OCI-LY3 (cell line): ENCODE results near the gene TENM4.

Experiments used
- H2AFZ ChIP-seq: fragments of 200-600, 300-600 bp; shearing (Covaris generic); 2 replicates; pipeline ENCODE4 v1.6.0; 2014; ENCODE audit warnings: antibody characterized with exemption, low read depth, low read length
- H3K27ac ChIP-seq: fragments of 200-600, 300-600 bp; sonication (generic); 2 replicates; pipeline ENCODE4 v1.5.1; 2014; ENCODE audit warnings: mild to moderate bottlenecking, low read length, moderate library complexity, mixed read lengths
- H3K27me3 ChIP-seq: fragments of 200-600, 300-600 bp; sonication (generic); 2 replicates; pipeline ENCODE4 v1.6.1; 2014; ENCODE audit warnings: low read depth, low read length, mixed read lengths
- H3K36me3 ChIP-seq: fragments of 200-600, 300-600 bp; sonication (generic); replicated peaks from 2 replicates; pipeline ENCODE3; 2014; ENCODE audit warnings: low read depth, low read length, mixed read lengths
- H3K4me1 ChIP-seq: fragments of 300-600, 200-600 bp; sonication (generic); 2 replicates; pipeline ENCODE4 v1.6.1; 2014; ENCODE audit warnings: low read length, mixed read lengths
- H3K4me2 ChIP-seq: fragments of 200-600, 300-600 bp; sonication (generic); 2 replicates; pipeline ENCODE4 v1.6.1; 2014; ENCODE audit warnings: low read length, mixed read lengths
- H3K4me3 ChIP-seq: fragments of 300-600, 200-600 bp; sonication (generic); 2 replicates; pipeline ENCODE4 v1.5.1; 2014; ENCODE audit warnings: antibody characterized with exemption, mild to moderate bottlenecking, low read length, moderate library complexity
- H3K79me2 ChIP-seq: fragments of 300-600, 200-600 bp; shearing (Covaris generic); 2 replicates; pipeline ENCODE4 v1.6.1; 2014; ENCODE audit warnings: mild to moderate bottlenecking, low read length, mixed read lengths
- H3K9ac ChIP-seq: fragments of 300-600, 200-600 bp; shearing (Covaris generic); 2 replicates; pipeline ENCODE4 v1.6.0; 2014; ENCODE audit warnings: mild to moderate bottlenecking, low read length, moderate library complexity
- H3K9me3 ChIP-seq: fragments of 200-600, 300-600 bp; shearing (Covaris generic); 2 replicates; pipeline ENCODE4 v1.6.1; 2014; ENCODE audit warnings: low read length, mixed read lengths; ENCODE audit not compliant: insufficient read depth
- H4K20me1 ChIP-seq: fragments of 200-600, 300-600 bp; sonication (generic); 2 replicates; pipeline ENCODE4 v1.6.1; 2016; ENCODE audit warnings: low read length, mixed read lengths; ENCODE audit not compliant: insufficient read depth
- CTCF ChIP-seq: fragments of 200-600, 300-600 bp; sonication (generic); IDR thresholded peaks from 2 replicates; pipeline ENCODE4 v1.5.1; 2014; ENCODE audit warnings: antibody characterized with exemption, low read length, low read depth
- EZH2phosphoT487 ChIP-seq: fragments of 200-600 bp; shearing (Covaris generic); IDR thresholded peaks from 2 replicates; pipeline ENCODE4 v1.6.1; 2018; ENCODE audit warnings: antibody characterized with exemption, mixed run types, low read depth

The TENM4 gene

GRCh38 chr11:78845496-78845895, 595.3 kb downstream of the TENM4 start:
- Histone ChIP-seq H3K27me3 (no peaks in the 10 kb centered on the region), H4K20me1 (no peaks in the 10 kb centered on the region), H2AFZ (no peak overlapping the region), H3K4me2 (no peak overlapping the region), H3K4me1 (no peaks in the 10 kb centered on the region), H3K79me2 (no peaks in the 10 kb centered on the region), H3K4me3 (no peak overlapping the region), H3K36me3 (no peaks in the 10 kb centered on the region), H3K27ac (no peak overlapping the region), H3K9ac (no peak overlapping the region), H3K9me3 (no peaks in the 10 kb centered on the region)
- TF ChIP-seq EZH2phosphoT487 (no peak), CTCF (no peak)

GRCh38 chr11:78841456-78842060, 599.3 kb downstream of the TENM4 start:
- H3K9ac ChIP-seq, result no peak overlapping the region
- no peaks in the 10 kb centered on the region for H3K9me3 ChIP-seq
- H3K79me2 ChIP-seq, result no peaks in the 10 kb centered on the region
- H3K4me3 ChIP-seq, result no peak overlapping the region
- no peak overlapping the region for H2AFZ ChIP-seq
- no peak overlapping the region for H3K27ac ChIP-seq
- H4K20me1 ChIP-seq, result no peaks in the 10 kb centered on the region
- H3K4me1 ChIP-seq, result no peaks in the 10 kb centered on the region
- H3K27me3 ChIP-seq, result no peaks in the 10 kb centered on the region
- H3K36me3 ChIP-seq, result no peaks in the 10 kb centered on the region
- TF ChIP-seq CTCF (no peak), EZH2phosphoT487 (no peak)
- H3K4me2 ChIP-seq, result no peak overlapping the region

DNA sequence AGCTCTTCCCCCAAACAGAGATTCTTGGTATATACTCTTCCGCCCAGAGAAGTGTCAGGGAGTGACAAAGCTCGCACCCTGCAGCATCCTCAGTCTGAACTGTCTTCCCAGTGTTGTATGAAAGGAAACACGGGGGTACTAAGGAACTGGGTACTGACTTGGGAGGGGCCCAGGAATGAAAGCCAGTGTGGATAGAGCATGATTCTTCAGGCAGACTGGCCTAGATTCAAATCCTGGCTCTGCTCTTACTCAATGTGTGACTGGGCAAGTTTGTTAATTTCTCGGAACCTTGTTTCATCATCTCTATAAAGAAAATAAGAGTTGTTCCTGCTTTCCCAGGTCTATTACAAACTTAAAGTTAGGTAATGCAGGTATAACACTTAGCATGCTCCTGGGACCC, 600.2 kb downstream of the TENM4 start:
- H2AFZ ChIP-seq, result no peak overlapping the region
- no peaks in the 10 kb centered on the region for H3K79me2 ChIP-seq
- no peak overlapping the region for H3K9ac ChIP-seq
- H3K4me3 ChIP-seq, result no peak overlapping the region
- no peak overlapping the region for H3K27ac ChIP-seq
- H3K27me3 ChIP-seq, result no peaks in the 10 kb centered on the region
- no peak overlapping the region for H3K4me2 ChIP-seq
- no peaks in the 10 kb centered on the region for H3K4me1 ChIP-seq
- no peaks in the 10 kb centered on the region for H3K36me3 ChIP-seq
- no peaks in the 10 kb centered on the region for H4K20me1 ChIP-seq
- no peaks in the 10 kb centered on the region for H3K9me3 ChIP-seq
- TF ChIP-seq CTCF (no peak), EZH2phosphoT487 (no peak)

DNA sequence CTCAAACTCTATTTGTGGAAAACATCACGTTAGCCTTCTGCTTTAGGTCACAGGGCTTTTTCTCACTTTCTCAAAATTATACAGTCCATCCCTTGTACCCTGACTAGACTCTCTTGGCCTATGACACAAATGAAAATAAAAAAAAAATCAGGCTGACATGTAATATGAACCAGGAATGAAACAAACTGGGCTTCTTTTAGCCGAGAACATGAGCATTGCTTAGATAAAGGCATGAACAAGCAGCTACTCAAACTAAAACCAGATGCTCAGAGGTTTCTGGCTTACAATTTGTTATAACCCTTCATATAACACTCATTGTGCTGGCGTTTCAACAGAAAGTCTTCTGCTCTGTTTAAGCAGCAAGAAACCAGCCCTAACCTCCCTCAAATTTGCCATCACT, 600.6 kb downstream of the TENM4 start:
- Histone ChIP-seq H3K9me3 (no peaks in the 10 kb centered on the region), H3K27me3 (no peaks in the 10 kb centered on the region), H3K27ac (no peak overlapping the region), H3K79me2 (no peaks in the 10 kb centered on the region), H3K4me3 (no peak overlapping the region), H4K20me1 (no peaks in the 10 kb centered on the region), H3K4me1 (no peaks in the 10 kb centered on the region), H3K4me2 (no peak overlapping the region), H3K36me3 (no peaks in the 10 kb centered on the region), H3K9ac (no peak overlapping the region), H2AFZ (no peak overlapping the region)
- TF ChIP-seq CTCF (no peak), EZH2phosphoT487 (no peak)
